GM18505 (cell line): Measurements from ENCODE around the gene IGSF21.

ENCODE experiments used
- ATAC-seq: cut with Tn5 transposase; IDR thresholded peaks from one replicate; pipeline ENCODE4 v1.9.1; 2021; ENCODE audit not compliant: unreplicated experiment
- POLR2A ChIP-seq: IDR thresholded peaks from 4 replicates; pipeline ENCODE4 v1.6.1; 2011; ENCODE audit warnings: borderline replicate concordance; ENCODE audit not compliant: insufficient read depth, insufficient read length; ENCODE audit errors: extremely low read depth

The IGSF21 gene

DNA sequence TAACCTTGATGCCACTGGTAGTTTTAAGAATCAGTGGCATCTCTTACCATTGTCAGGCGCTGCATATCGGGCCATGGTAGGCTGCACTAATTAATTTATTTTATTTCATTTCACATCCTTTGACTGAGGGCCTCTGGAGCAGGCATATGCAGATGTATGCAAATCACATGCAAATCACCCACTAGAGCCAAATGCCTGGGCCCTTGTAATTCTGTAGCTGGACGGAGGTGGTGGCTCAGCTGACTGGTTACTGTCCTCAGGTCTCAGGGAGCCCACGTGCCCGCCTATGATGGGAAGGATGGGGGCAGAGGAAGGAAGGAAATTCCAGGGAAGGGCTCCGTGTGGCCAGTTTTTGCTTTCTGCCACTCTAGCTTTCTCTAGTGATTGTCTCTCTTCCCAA, 122.7 kb downstream of the IGSF21 start:
- ATAC-seq, result no peak
- TF ChIP-seq POLR2A, result no peak

DNA sequence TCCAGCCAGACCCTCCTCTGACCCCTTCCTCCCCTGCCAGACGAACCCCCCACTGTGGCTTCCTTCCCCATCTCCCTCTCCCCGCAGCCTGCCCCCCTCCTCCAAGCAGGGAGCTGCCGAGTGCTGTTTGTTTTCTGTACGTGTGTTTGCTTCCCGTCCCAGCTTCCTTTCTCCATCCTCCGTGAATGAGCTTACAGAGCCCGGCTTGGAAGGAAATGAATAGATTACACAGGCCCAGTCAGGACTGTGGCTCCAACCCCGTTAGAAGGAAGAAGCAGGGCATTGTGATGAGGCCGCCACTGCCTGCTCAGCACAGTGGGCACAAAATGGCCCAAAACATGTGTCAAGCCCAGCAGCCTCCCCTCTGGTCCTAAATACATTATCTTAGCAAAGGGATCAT, 123.2 kb downstream of the IGSF21 start:
- no peak for TF ChIP-seq POLR2A
- no peak for ATAC-seq

- no peak for ATAC-seq
These were observed 124.5 kb downstream of the IGSF21 start for GRCh38 chr1:18232052-18232451.

GRCh38 chr1:18233176-18233864, 125.7 kb downstream of the IGSF21 start:
- no peak for ATAC-seq
- TF ChIP-seq POLR2A, result no peak

More at GRCh38 chr1:18232052-18232451, 124.5 kb downstream of the IGSF21 start:
- TF ChIP-seq POLR2A, result no peak

DNA sequence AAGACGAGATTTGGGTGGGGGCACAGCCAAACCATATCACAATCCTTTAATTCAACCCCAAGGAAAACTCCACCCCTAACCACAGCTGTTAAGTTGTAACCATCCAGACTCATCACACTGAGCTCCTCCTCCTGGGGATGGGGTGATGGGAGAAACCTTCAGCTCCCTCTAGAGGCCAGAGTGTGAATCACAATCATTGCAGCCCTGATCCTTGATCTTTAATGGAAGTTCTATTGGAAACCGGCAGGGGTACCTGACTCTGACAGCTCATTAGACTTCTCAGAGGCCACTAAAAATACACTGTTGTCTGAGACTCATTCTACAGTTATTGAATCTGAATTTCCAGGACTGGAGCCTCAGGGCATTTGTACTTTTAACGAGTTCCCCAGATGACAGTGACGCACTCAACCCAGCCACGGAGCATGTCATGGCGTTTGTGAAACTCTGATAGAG, 127.2 kb downstream of the IGSF21 start:
- no peak for ATAC-seq
- TF ChIP-seq POLR2A, result no peak

DNA sequence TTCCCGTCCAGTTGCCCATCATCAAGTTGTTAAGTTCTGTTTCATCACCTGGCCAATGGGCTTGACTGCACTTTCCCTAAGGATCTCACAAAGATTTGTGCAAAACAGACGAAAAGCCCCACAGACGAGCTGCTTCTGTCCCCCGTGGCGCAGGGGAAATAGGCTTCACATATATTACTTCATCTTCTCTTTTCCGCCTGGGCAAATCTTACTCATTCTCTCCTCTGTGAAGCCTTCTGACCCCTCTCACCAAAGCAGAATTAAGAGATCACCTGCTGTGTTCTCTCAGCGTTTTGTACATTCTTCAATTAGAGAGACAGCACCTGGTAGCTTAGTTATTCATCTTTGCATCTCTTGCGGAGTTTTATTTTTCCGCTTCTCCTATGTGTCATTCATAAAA, 129.8 kb downstream of the IGSF21 start:
- no peak for TF ChIP-seq POLR2A
- ATAC-seq, result no peak

DNA sequence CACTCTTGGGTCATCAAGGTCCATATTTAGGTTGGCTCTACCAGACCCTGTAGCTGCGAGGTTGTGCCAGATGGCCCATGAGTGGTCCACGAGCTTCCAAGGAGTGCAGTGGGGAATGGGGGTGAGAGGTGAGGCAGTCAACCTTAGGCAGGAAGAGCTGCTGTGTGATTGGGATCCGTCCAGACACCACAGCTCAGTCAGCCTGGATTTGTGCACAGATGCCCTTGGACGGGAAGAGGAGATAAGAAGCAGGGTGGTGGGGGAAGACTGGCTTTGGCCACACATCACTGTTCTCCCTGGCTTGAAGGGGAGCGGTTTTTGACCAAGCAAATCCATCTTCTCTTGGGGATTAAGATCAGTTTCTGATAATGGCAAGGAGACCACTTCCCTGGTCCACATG, 130.6 kb downstream of the IGSF21 start:
- TF ChIP-seq POLR2A, result no peak
- ATAC-seq, result no peak

DNA sequence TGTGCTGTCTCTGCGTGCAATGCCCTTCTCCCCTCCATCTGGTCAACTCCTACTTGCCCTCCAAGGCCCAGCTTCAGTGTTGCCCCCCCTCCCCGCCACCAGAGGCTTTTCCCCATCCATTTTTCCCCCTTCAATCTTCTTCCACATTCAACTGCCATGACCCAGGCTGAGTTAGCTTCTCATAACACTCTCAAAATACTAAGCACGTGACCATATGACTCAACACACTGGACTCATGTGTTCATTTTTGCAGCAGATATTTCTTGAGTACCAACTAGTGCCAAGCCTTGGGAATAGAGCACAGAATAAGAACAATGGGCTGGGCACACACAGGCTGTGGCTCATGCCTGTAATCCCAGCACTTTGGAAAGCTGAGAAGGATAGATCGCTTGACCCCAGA, 132.1 kb downstream of the IGSF21 start:
- no peak for ATAC-seq
- TF ChIP-seq POLR2A, result no peak

GRCh38 chr1:18240906-18241305, 133.3 kb downstream of the IGSF21 start:
- no peak for ATAC-seq
- TF ChIP-seq POLR2A, result no peak

DNA sequence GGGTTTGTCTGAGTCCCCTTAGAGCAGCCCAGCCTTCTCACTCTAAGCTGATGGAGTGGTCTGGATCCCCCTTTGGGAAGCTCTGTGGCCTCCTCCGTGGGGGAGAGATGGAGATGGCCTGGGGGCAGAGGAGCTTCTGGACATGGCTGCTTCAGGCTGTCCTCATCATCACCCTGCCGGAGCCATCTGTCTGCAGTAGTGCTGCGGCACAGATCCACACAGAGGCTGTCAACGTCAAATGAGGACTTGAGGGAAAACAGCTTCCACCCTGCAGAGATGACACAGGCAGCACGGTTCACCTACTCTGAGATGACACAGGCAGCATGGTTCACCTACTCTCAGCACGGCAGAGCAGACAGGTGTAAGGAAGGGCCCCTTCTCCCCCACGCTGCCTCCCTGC, 134.3 kb downstream of the IGSF21 start:
- TF ChIP-seq POLR2A, result no peak
- ATAC-seq, result no peak

DNA sequence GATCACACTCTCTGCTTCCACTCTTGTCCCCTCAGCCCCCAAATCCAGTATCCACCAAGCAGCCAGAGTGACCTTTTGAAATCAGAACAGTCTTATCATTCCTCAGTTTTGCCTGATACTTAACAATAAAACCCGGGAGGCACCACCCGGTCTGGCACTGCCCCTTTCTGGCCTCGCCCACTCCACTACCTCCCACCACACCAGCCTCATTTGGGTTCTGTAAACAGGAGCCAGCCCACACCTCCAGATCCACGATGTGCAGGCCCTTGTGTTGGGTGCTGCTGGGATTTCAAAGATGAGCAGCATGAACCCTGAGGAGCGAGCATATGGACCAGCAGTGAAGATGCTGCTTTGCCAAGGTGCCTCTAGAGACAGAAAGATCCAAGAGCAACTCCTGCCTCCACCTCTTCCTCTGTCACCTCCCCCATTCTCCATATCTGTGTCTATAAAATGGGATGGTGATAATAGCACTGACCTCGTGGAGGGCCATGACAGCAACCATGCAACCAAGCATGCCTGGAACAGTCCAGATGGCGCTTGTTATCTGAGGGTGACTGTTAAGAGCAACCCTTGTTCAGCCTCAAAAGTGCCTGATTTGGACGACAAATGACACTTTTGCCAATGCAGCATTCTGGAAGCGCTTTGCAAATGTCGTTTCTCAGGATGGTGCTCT, 136.0 kb downstream of the IGSF21 start:
- ATAC-seq, result no peak
- no peak for TF ChIP-seq POLR2A

- TF ChIP-seq POLR2A, result no peak
- ATAC-seq, result no peak
These were observed 137.2 kb downstream of the IGSF21 start for GRCh38 chr1:18244762-18245161.

DNA sequence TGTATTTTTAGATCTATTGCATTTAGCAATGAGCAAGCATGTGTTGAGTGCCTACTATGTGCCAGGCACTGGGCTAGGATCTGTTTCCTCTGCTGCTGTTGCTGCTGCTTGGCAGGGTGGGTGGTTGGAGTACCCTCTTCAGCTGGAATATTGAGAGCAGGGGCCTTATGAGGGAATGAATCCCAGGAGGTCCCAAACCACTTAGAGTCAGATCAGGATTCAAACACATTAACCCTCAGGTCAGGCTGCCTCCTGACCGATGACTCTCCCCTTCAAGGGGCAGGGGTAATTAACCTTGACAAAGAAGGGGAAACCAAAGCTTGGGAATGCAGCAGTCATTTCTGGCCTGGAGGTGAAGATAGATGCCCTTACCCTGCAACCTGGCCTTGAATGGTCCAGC, 138.0 kb downstream of the IGSF21 start:
- ATAC-seq, result no peak
- no peak for TF ChIP-seq POLR2A

- no peak for ATAC-seq
- TF ChIP-seq POLR2A, result no peak
These were observed 138.9 kb downstream of the IGSF21 start for GRCh38 chr1:18246543-18246942.
